ENCODE results near the gene FOXO3.
A peak's percentile ranks its signal among the peaks of the same experiment; 100 is the strongest.
"Not testable (repeated sequence)": the region's sequence is repeated elsewhere in the genome, so short reads cannot be mapped to it uniquely, and the experiment has no call there.

The FOXO3 gene

GRCh38 chr6:108556250-108556649 lies 4.5 kb upstream of the FOXO3 start:
- DNase-seq, result no peak

GRCh38 chr6:108556866-108557493 lies 3.7 kb upstream of the FOXO3 start:
- DNase-seq, result no peak

GRCh38 chr6:108557494-108558371 lies 3.0 kb upstream of the FOXO3 start:
- DNase-seq, result no peak

GRCh38 chr6:108558372-108559096 lies 2.2 kb upstream of the FOXO3 start:
- peak; percentile 92 for DNase-seq

GRCh38 chr6:108559097-108559883 lies 1.4 kb upstream of the FOXO3 start:
- DNase-seq, result peak; percentile 22

- DNase-seq, result no peak
Measured at GRCh38 chr6:108559884-108560462, 744 bp upstream of the FOXO3 start.

GRCh38 chr6:108561309-108561647 lies 561 bp downstream of the FOXO3 start:
- not testable (repeated sequence) for DNase-seq

GRCh38 chr6:108561742-108562502 lies 1.2 kb downstream of the FOXO3 start:
- no peak for DNase-seq

- DNase-seq, result no peak
Measured at GRCh38 chr6:108562503-108562993, 1.8 kb downstream of the FOXO3 start.

- no peak for DNase-seq
Measured at GRCh38 chr6:108563292-108563691, 2.6 kb downstream of the FOXO3 start.

GRCh38 chr6:108564178-108564577 lies 3.5 kb downstream of the FOXO3 start:
- no peak for DNase-seq

- DNase-seq, result no peak
Measured at GRCh38 chr6:108565091-108565766, 4.5 kb downstream of the FOXO3 start.

- no peak for DNase-seq
Measured at GRCh38 chr6:108565893-108566292, 5.2 kb downstream of the FOXO3 start.

GRCh38 chr6:108566406-108566805 lies 5.7 kb downstream of the FOXO3 start:
- DNase-seq, result no peak

GRCh38 chr6:108568101-108568500 lies 7.4 kb downstream of the FOXO3 start:
- DNase-seq, result no peak

GRCh38 chr6:108568551-108569305 lies 8.0 kb downstream of the FOXO3 start:
- no peak for DNase-seq

- no peak for DNase-seq
Measured at GRCh38 chr6:108570517-108570916, 9.8 kb downstream of the FOXO3 start.

- no peak for DNase-seq
Measured at GRCh38 chr6:108574457-108575141, 13.9 kb downstream of the FOXO3 start.

- DNase-seq, result no peak
Measured at GRCh38 chr6:108575905-108576494, 15.3 kb downstream of the FOXO3 start.

All from NCI-H1694 (cell line).